Caco-2 (cell line): ENCODE data around the gene TET2. TPM values are rescaled to one million over a fixed set of nuclear protein-coding genes. Genes with fewer than 3 reads are reported as not detected.

Experiments used
- BruUV-seq: library from RNA; stranded (reverse); fragments of 400-500 nt; replicated peaks from 2 replicates; lab custom pipeline; 2021; lab: Mats Ljungman, UMichigan
- CTCF ChIA-PET: fragments of 300-600 bp; sonication (Branson Sonifier 250); formaldehyde crosslinking; loops from one replicate; lab custom pipeline; 2022; ENCODE audit warnings: antibody characterized with exemption; lab: Charles Lee
- POLR2A ChIA-PET: fragments of 300-600 bp; sonication (Branson Sonifier 250); formaldehyde crosslinking; loops from one replicate; lab custom pipeline; 2022; ENCODE audit warnings: antibody characterized with exemption; lab: Charles Lee
- DNase-seq, 2 experiments: peaks; one replicate each; pipeline versions ENCODE4 v3.0.0 to v3.0.0-alpha.2; 2020 to 2022
- H3K27me3 ChIP-seq: replicated peaks from 2 replicates; pipeline ENCODE4 v1.6.0; 2011; ENCODE audit warnings: low read length; ENCODE audit not compliant: control insufficient read depth, insufficient read depth
- H3K36me3 ChIP-seq: 2 replicates; pipeline ENCODE4 v1.5.1; 2011; ENCODE audit warnings: low read length; ENCODE audit not compliant: control insufficient read depth, insufficient read depth
- H3K4me1 ChIP-seq: fragments of 250-450 bp; sonication (Bioruptor Pico); 2 replicates; pipeline ENCODE4 v1.5.1; 2020; ENCODE audit warnings: mild to moderate bottlenecking
- H3K4me3 ChIP-seq: 2 replicates; pipeline ENCODE4 v1.5.1; 2011; ENCODE audit warnings: low read depth, mild to moderate bottlenecking, control low read depth, low read length
- H3K9me3 ChIP-seq: fragments of 250-450 bp; sonication (Bioruptor Pico); 2 replicates; pipeline ENCODE4 v1.5.1; 2020; ENCODE audit warnings: mild to moderate bottlenecking, moderate library complexity
- H3K27ac Mint-ChIP-seq: one replicate; pipeline ENCODE4 v1.8.0; 2022; ENCODE audit warnings: mixed read lengths; ENCODE audit not compliant: unreplicated experiment
- H3K27me3 Mint-ChIP-seq: one replicate; pipeline ENCODE4 v1.8.0; 2022; ENCODE audit warnings: mixed read lengths; ENCODE audit not compliant: insufficient read depth, unreplicated experiment
- H3K36me3 Mint-ChIP-seq: one replicate; pipeline ENCODE4 v1.8.0; 2022; ENCODE audit warnings: mild to moderate bottlenecking, mixed read lengths; ENCODE audit not compliant: insufficient read depth, unreplicated experiment
- H3K4me1 Mint-ChIP-seq: one replicate; pipeline ENCODE4 v1.8.0; 2022; ENCODE audit warnings: low read depth, mixed read lengths; ENCODE audit not compliant: unreplicated experiment
- H3K4me3 Mint-ChIP-seq: one replicate; pipeline ENCODE4 v1.8.0; 2022; ENCODE audit warnings: mild to moderate bottlenecking, moderate library complexity, mixed read lengths; ENCODE audit not compliant: unreplicated experiment
- H3K9me3 Mint-ChIP-seq: one replicate; pipeline ENCODE4 v1.8.0; 2022; ENCODE audit warnings: mixed read lengths; ENCODE audit not compliant: unreplicated experiment
- intact Hi-C: fragments of 100-400 bp; cut with micrococcal nuclease; formaldehyde crosslinking; loops from one replicate; pipeline ENCODE4 v1.10.0; 2022; ENCODE audit not compliant: unreplicated experiment
- total RNA-seq: library from RNA; stranded (reverse); gene quantifications from 2 replicates; pipeline ENCODE4 v1.2.3, GENCODE V29; 2022
- TF ChIP-seq, protein P1 (sequence below), 2 experiments: fragments of 200-600 bp in 1 of 2; IDR thresholded peaks; 1 replicate in 1 of 2; 2 replicates in 1 of 2; pipeline versions ENCODE4 v1.5.1 to v1.8.0; 2011 to 2022; ENCODE audit warnings: antibody characterized with exemption in 1 of 2, control low read depth in 1 of 2, inconsistent platforms in 1 of 2, low read depth in 1 of 2, low read length in 1 of 2, mild to moderate bottlenecking in 1 of 2, moderate library complexity in 1 of 2; ENCODE audit not compliant: insufficient read depth in 1 of 2, severe bottlenecking in 1 of 2, unreplicated experiment in 1 of 2

TET2 gene
- total RNA-seq, 1 experiment from 2014 or later: 14.8 TPM

DNA sequence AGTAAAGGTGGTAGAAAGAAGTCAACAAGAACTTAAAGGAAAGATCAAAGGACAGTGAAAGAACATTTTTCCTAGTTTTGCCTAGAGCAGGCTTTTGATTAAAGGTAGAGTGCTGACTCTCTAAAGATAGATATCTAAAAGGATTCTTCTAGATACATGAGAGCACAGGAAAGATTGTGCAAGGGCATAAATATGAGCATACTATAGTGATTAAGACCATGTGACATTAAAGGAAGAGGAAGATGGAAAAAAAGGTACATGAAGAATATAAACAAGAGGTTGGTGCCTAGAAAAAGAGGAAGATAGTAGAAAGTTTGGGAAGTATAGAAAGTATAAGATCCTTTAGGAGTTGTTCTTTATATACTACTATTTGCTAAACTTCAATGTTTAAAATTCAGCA lies 26.1 kb upstream of the TET2 start:
- POLR2A ChIA-PET: no interaction called here
- Mint-ChIP-seq H3K36me3 (no peaks in the 10 kb centered on the region), H3K9me3 (no peaks in the 10 kb centered on the region), H3K4me3 (no peak overlapping the region), H3K4me1 (peaks cover 24% of the 10 kb centered on the region), H3K27ac (peak overlapping the region; percentile 7), H3K27me3 (no peaks in the 10 kb centered on the region)
- Histone ChIP-seq H3K4me3 (no peak overlapping the region), H3K4me1 (peaks cover 35% of the 10 kb centered on the region), H3K27me3 (no peaks in the 10 kb centered on the region), H3K9me3 (no peaks in the 10 kb centered on the region), H3K36me3 (no peaks in the 10 kb centered on the region)
- TF ChIP-seq, protein P1, sequence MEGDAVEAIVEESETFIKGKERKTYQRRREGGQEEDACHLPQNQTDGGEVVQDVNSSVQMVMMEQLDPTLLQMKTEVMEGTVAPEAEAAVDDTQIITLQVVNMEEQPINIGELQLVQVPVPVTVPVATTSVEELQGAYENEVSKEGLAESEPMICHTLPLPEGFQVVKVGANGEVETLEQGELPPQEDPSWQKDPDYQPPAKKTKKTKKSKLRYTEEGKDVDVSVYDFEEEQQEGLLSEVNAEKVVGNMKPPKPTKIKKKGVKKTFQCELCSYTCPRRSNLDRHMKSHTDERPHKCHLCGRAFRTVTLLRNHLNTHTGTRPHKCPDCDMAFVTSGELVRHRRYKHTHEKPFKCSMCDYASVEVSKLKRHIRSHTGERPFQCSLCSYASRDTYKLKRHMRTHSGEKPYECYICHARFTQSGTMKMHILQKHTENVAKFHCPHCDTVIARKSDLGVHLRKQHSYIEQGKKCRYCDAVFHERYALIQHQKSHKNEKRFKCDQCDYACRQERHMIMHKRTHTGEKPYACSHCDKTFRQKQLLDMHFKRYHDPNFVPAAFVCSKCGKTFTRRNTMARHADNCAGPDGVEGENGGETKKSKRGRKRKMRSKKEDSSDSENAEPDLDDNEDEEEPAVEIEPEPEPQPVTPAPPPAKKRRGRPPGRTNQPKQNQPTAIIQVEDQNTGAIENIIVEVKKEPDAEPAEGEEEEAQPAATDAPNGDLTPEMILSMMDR (IDR thresholded peaks at IDR 0.05; ENCODE audit: insufficient read depth in 1 of 2, low read depth in 1 of 2, low read length in 1 of 2, severe bottlenecking in 1 of 2, unreplicated experiment in 1 of 2): no peak
- no TSS peak for BruUV-seq
- intact Hi-C loops: no loop called here
- CTCF ChIA-PET: no interaction called here
- no peak for DNase-seq

DNA sequence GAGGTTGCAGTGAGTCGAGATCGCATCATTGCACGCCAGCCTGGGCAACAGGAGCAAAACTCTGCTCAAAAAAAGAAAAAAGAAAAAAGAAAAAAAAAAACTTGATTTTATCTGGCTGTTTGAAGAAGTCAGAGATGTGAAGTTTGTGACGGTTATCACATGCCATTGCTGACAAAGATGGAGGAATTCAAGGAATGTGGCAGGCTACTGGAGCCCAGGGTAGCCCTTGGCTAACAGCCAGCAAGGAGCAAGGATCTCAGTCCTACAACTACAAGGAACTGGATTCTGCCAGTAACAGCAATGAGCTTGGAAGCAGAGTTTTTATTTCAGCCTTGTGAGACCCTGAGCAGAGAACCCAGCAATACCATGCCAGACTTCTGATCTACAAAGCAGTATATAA lies 24.3 kb upstream of the TET2 start:
- TF ChIP-seq, protein P1 (IDR thresholded peaks at IDR 0.05; ENCODE audit: insufficient read depth in 1 of 2, low read depth in 1 of 2, low read length in 1 of 2, severe bottlenecking in 1 of 2, unreplicated experiment in 1 of 2): no peak
- intact Hi-C loops: no loop called here
- Mint-ChIP-seq H3K27me3 (no peaks in the 10 kb centered on the region), H3K27ac (peak overlapping the region; percentile 57), H3K9me3 (no peaks in the 10 kb centered on the region), H3K4me3 (no peak overlapping the region), H3K36me3 (no peaks in the 10 kb centered on the region), H3K4me1 (peaks cover 24% of the 10 kb centered on the region)
- peak; percentile 48 to 75 for DNase-seq
- no TSS peak for BruUV-seq
- no peaks in the 10 kb centered on the region for H3K36me3 ChIP-seq
- POLR2A ChIA-PET: no interaction called here
- H3K4me3 ChIP-seq: no peak overlapping the region
- H3K4me1 ChIP-seq: peaks cover 35% of the 10 kb centered on the region
- H3K27me3 ChIP-seq: no peaks in the 10 kb centered on the region
- CTCF ChIA-PET: interaction anchor here (0.6 kb wide), 1 partner anchor 1796 kb away, joined by 3 read pairs; no protein-coding TSS in a partner anchor
- no peaks in the 10 kb centered on the region for H3K9me3 ChIP-seq

DNA sequence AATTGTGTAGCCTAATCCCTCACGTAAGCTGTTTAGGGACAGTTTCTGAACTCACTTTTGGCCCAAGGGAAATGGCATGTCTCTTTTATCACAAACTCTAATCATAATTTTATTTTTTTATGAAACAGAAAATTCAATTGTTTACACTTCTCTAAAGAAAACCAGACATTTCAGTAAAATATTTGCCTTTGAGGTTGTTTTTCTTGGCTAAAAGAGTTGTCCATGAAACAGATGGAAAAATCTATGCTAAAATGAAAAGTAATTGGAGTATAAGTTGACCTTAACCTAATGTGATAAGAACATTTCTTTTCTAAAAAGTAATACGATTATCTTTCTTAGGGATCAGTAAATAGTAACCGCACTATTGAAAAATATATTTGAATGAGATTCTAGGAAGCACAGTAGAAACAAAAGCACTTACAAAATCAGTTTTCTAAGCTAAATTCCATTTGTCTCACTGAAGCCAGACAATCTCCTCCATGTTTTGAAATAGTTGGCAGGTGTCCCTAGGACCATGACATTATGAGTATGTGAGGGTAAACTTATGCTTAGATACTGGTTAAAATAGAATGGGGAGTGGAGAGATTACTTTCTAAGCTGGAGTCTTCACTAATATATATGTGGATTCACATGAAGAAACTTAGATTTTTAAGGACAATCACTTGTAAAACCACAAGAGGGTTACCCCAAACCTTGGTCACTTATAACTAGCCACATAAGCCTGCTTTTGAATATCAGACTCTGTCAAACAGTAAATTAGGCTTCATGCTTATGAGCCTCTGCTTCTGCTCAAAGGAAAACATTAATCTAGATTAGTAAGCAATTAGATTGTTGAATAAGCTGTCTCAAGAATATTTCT lies 20.1 kb upstream of the TET2 start:
- POLR2A ChIA-PET: no interaction called here
- H3K27ac Mint-ChIP-seq: no peak overlapping the region
- Histone ChIP-seq H3K27me3 (no peaks in the 10 kb centered on the region), H3K4me1 (peaks cover 6% of the 10 kb centered on the region; the same call in 1 of the 2 replicates), H3K9me3 (no peaks in the 10 kb centered on the region), H3K36me3 (no peaks in the 10 kb centered on the region), H3K4me3 (no peak overlapping the region)
- BruUV-seq: no TSS peak
- H3K9me3 Mint-ChIP-seq: no peaks in the 10 kb centered on the region
- H3K4me3 Mint-ChIP-seq: no peak overlapping the region
- H3K4me1 Mint-ChIP-seq: peaks cover 14% of the 10 kb centered on the region
- CTCF ChIA-PET: no interaction called here
- no peak for DNase-seq
- H3K36me3 Mint-ChIP-seq: no peaks in the 10 kb centered on the region
- no peaks in the 10 kb centered on the region for H3K27me3 Mint-ChIP-seq
- intact Hi-C loops: no loop called here
- TF ChIP-seq, protein P1 (IDR thresholded peaks at IDR 0.05; ENCODE audit: insufficient read depth in 1 of 2, low read depth in 1 of 2, low read length in 1 of 2, severe bottlenecking in 1 of 2, unreplicated experiment in 1 of 2): no peak
